Epithelial cell of proximal tubule (primary cell): ENCODE measurements around the gene CMBL. TPM values are rescaled to one million over a fixed set of nuclear protein-coding genes. Genes with fewer than 3 reads are reported as not detected.

Experiments used
- DNase-seq: peaks from one replicate; pipeline ENCODE4 v3.0.0-alpha.2; 2011; ENCODE audit warnings: low read depth
- H3K4me3 ChIP-seq: 2 replicates; pipeline ENCODE4 v1.5.1; 2011; ENCODE audit warnings: low read depth, mild to moderate bottlenecking, low read length
- CTCF ChIP-seq: conservative IDR thresholded peaks from 2 replicates; pipeline ENCODE4 v1.5.1; 2012; ENCODE audit warnings: low read depth, mild to moderate bottlenecking, low read length
- total RNA-seq: library from RNA; depleted of rRNA; stranded (reverse); fragments of >200 nt; gene quantifications from 2 replicates; pipeline ENCODE4 v1.2.3, GENCODE V29; 2015

The CMBL gene
- total RNA-seq, 1 donor from 2014 or later = 2.2 TPM

- DNase-seq = no peak
- peak overlapping the region; percentile 78 for H3K4me3 ChIP-seq
- TF ChIP-seq CTCF = no peak
These were observed 1.6 kb downstream of the CMBL start for GRCh38 chr5:10306114-10306513.

GRCh38 chr5:10304932-10305331 is 2.8 kb downstream of the CMBL start:
- H3K4me3 ChIP-seq = no peak overlapping the region
- no peak for DNase-seq
- peak; percentile 41 for TF ChIP-seq CTCF

GRCh38 chr5:10303699-10304170 is 4.0 kb downstream of the CMBL start:
- DNase-seq = no peak
- no peak overlapping the region for H3K4me3 ChIP-seq
- no peak for TF ChIP-seq CTCF

- no peak overlapping the region for H3K4me3 ChIP-seq
- TF ChIP-seq CTCF = no peak
- no peak for DNase-seq
These were observed 4.5 kb downstream of the CMBL start for GRCh38 chr5:10303201-10303600.

GRCh38 chr5:10301842-10302610 is 5.7 kb downstream of the CMBL start:
- peak; percentile 4 for TF ChIP-seq CTCF
- DNase-seq = peak; percentile 47
- H3K4me3 ChIP-seq = peak overlapping the region; percentile 46

- no peak for TF ChIP-seq CTCF
- peak overlapping the region; percentile 46 for H3K4me3 ChIP-seq
- DNase-seq = no peak
These were observed 6.4 kb downstream of the CMBL start for GRCh38 chr5:10301266-10301665.

GRCh38 chr5:10300246-10300645 is 7.5 kb downstream of the CMBL start:
- TF ChIP-seq CTCF = no peak
- no peak for DNase-seq
- no peak overlapping the region for H3K4me3 ChIP-seq
